IMR-90 (cell line): ENCODE results near the gene MLH3. TPM values are rescaled to one million over a fixed set of nuclear protein-coding genes. Genes with fewer than 3 reads are reported as not detected.

Experiments used
- ATAC-seq: fragments of 200-7000 bp; cut with Tn5 transposase; 2 replicates; pipeline ENCODE4 v1.9.1; 2020; ENCODE audit warnings: low read depth, mild to moderate bottlenecking, moderate library complexity
- BruUV-seq: library from RNA; stranded (reverse); fragments of 400-500 nt; replicated peaks from 2 replicates; lab custom pipeline; 2021; lab: Mats Ljungman, UMichigan
- CTCF ChIA-PET: fragments of 300-600 bp; formaldehyde crosslinking; extraction: SDS; loops from one replicate; lab custom pipeline; 2021; ENCODE audit warnings: antibody characterized with exemption; lab: Yijun Ruan, JAX
- POLR2A ChIA-PET: fragments of 300-600 bp; sonication (Branson Sonifier 250); formaldehyde crosslinking; loops from one replicate; lab custom pipeline; 2022; ENCODE audit warnings: antibody characterized with exemption; ENCODE audit not compliant: unreplicated experiment; lab: Charles Lee
- DNase-seq: peaks from one replicate; pipeline ENCODE4 v3.0.0; 2013
- H2AFZ ChIP-seq: replicated peaks from 2 replicates; pipeline ENCODE3; 2013; ENCODE audit warnings: low read length, mild to moderate bottlenecking; ENCODE audit not compliant: poor library complexity
- H2AK5ac ChIP-seq: 2 replicates; pipeline ENCODE4 v1.6.1; 2013; ENCODE audit warnings: low read depth, low read length, inconsistent platforms
- H2AK9ac ChIP-seq: replicated peaks from 2 replicates; pipeline ENCODE3; 2013; ENCODE audit warnings: mild to moderate bottlenecking, low read depth, low read length, moderate library complexity; ENCODE audit not compliant: poor library complexity
- H2BK120ac ChIP-seq: 2 replicates; pipeline ENCODE4 v1.6.1; 2013; ENCODE audit warnings: low read depth, low read length, inconsistent platforms
- H2BK15ac ChIP-seq: 3 replicates; pipeline ENCODE4 v1.6.1; 2013; ENCODE audit warnings: low read depth, low read length, inconsistent platforms
- H2BK20ac ChIP-seq: 2 replicates; pipeline ENCODE4 v1.6.1; 2013; ENCODE audit warnings: low read depth, mild to moderate bottlenecking, inconsistent platforms, low read length, moderate library complexity
- H2BK5ac ChIP-seq: 2 replicates; pipeline ENCODE4 v1.6.1; 2013; ENCODE audit warnings: mild to moderate bottlenecking, low read depth, low read length, inconsistent platforms; ENCODE audit not compliant: poor library complexity, severe bottlenecking
- H3K14ac ChIP-seq: replicated peaks from 2 replicates; pipeline ENCODE4 v1.6.1; 2013; ENCODE audit warnings: low read depth, low read length, inconsistent platforms
- H3K18ac ChIP-seq: 2 replicates; pipeline ENCODE4 v1.6.1; 2013; ENCODE audit warnings: low read depth, low read length, control low read depth
- H3K23ac ChIP-seq: 2 replicates; pipeline ENCODE4 v1.6.1; 2013; ENCODE audit warnings: low read depth, low read length, inconsistent platforms
- H3K27ac ChIP-seq: 2 replicates; pipeline ENCODE4 v1.5.1; 2013; ENCODE audit warnings: mild to moderate bottlenecking, control low read depth, low read length; ENCODE audit not compliant: insufficient read depth
- H3K27me3 ChIP-seq: 2 replicates; pipeline ENCODE4 v1.6.1; 2013; ENCODE audit warnings: low read length; ENCODE audit not compliant: control insufficient read depth, insufficient read depth
- H3K36me3 ChIP-seq: 2 replicates; pipeline ENCODE4 v1.6.1; 2013; ENCODE audit warnings: low read length, mixed read lengths; ENCODE audit not compliant: control insufficient read depth, insufficient read depth
- H3K4ac ChIP-seq: 2 replicates; pipeline ENCODE4 v1.6.1; 2013; ENCODE audit warnings: low read depth, low read length, inconsistent platforms
- H3K4me1 ChIP-seq: 2 replicates; pipeline ENCODE4 v1.6.1; 2013; ENCODE audit warnings: low read length, mixed read lengths; ENCODE audit not compliant: control insufficient read depth, insufficient read depth
- H3K4me2 ChIP-seq: 2 replicates; pipeline ENCODE4 v1.6.1; 2013; ENCODE audit warnings: low read depth, mild to moderate bottlenecking, control low read depth, low read length, moderate library complexity
- H3K4me3 ChIP-seq: 2 replicates; pipeline ENCODE4 v1.5.1; 2013; ENCODE audit warnings: low read depth, mild to moderate bottlenecking, control low read depth, low read length, moderate library complexity; ENCODE audit not compliant: insufficient read depth
- H3K56ac ChIP-seq: 2 replicates; pipeline ENCODE4 v1.6.1; 2013; ENCODE audit warnings: low read length, inconsistent platforms; ENCODE audit not compliant: insufficient read depth; ENCODE audit errors: extremely low read depth
- H3K79me1 ChIP-seq, 2 experiments: 2 replicates each; pipeline ENCODE4 v1.6.1; 2013; ENCODE audit warnings: low read length in 2 of 2, inconsistent platforms in 1 of 2, low read depth in 1 of 2
- H3K9ac ChIP-seq: 2 replicates; pipeline ENCODE4 v1.6.1; 2013; ENCODE audit warnings: low read depth, low read length, control low read depth
- H3K9me1 ChIP-seq: 2 replicates; pipeline ENCODE4 v1.6.1; 2013; ENCODE audit warnings: low read length, inconsistent platforms; ENCODE audit not compliant: insufficient read depth
- H3K9me3 ChIP-seq: 2 replicates; pipeline ENCODE4 v1.6.1; 2013; ENCODE audit warnings: low read length; ENCODE audit not compliant: control insufficient read depth, insufficient read depth
- H4K20me1 ChIP-seq: 2 replicates; pipeline ENCODE4 v1.6.1; 2013; ENCODE audit warnings: low read length, inconsistent platforms; ENCODE audit not compliant: insufficient read depth
- H4K5ac ChIP-seq: 2 replicates; pipeline ENCODE4 v1.6.1; 2013; ENCODE audit warnings: mild to moderate bottlenecking, low read depth, low read length, control low read depth
- H4K8ac ChIP-seq, 2 experiments: 2 replicates each; pipeline ENCODE4 v1.6.1; 2013; ENCODE audit warnings: low read depth in 2 of 2, low read length in 2 of 2, control low read depth in 1 of 2, inconsistent platforms in 1 of 2
- H4K91ac ChIP-seq: 2 replicates; pipeline ENCODE4 v1.6.1; 2013; ENCODE audit warnings: low read depth, low read length, inconsistent platforms; ENCODE audit not compliant: insufficient read depth
- CTCF ChIP-seq: conservative IDR thresholded peaks from 2 replicates; pipeline ENCODE4 v1.5.1; 2012; ENCODE audit warnings: mild to moderate bottlenecking, low read depth, low read length, improper control_type of control experiment
- MAFK ChIP-seq: IDR thresholded peaks from 2 replicates; pipeline ENCODE4 v1.6.1; 2012; ENCODE audit warnings: low read depth, low read length, improper control_type of control experiment
- RCOR1 ChIP-seq: IDR thresholded peaks from 2 replicates; pipeline ENCODE4 v1.6.1; 2012; ENCODE audit warnings: mild to moderate bottlenecking, low read length, improper control_type of control experiment; ENCODE audit not compliant: insufficient replicate concordance
- USF2 ChIP-seq: fragments of 150-350 bp; IDR thresholded peaks from 2 replicates; pipeline ENCODE4 v1.6.1; 2017; ENCODE audit warnings: mild to moderate bottlenecking, antibody characterized with exemption, low read length, low read depth
- WGBS, 2 experiments: methylation state at CpG; one replicate each; pipeline versions ENCODE4 v1.1.5 to v1.1.7; 2013; ENCODE audit warnings: missing lambda C conversion rate in 2 of 2; ENCODE audit not compliant: insufficient read length in 1 of 2; ENCODE audit errors: extremely low coverage in 2 of 2; 5-methylcytosine and 5-hydroxymethylcytosine counted together
- dilution Hi-C: fragments of 300-500 bp; cut with HindIII; formaldehyde crosslinking; loops from one replicate; pipeline ENCODE4 v1.14.3; 2018; ENCODE audit warnings: low sequenced_read_pairs; ENCODE audit not compliant: unreplicated experiment
- in situ Hi-C: fragments of 300-500 bp; cut with MboI; formaldehyde crosslinking; loops from 3 replicates; pipeline ENCODE4 v1.14.3; 2019; ENCODE audit warnings: low sequenced_read_pairs, inconsistent platforms, mixed read lengths
- intact Hi-C: fragments of 100-400 bp; cut with micrococcal nuclease; formaldehyde crosslinking; loops from 2 replicates; pipeline ENCODE4 v1.10.0; 2022
- polyA plus RNA-seq, 3 experiments: library from polyadenylated mRNA; depleted of rRNA; stranded (reverse); fragments of >200 nt; gene quantifications; 2 replicates each; pipeline ENCODE4 v1.2.3, GENCODE V29; 2012; ENCODE audit warnings: low replicate concordance in 1 of 3
- total RNA-seq: library from RNA; depleted of rRNA; stranded (reverse); fragments of >200 nt; gene quantifications from 2 replicates; pipeline ENCODE4 v1.2.3, GENCODE V29; 2012

The MLH3 gene
- total and polyA plus RNA-seq, 2 of the 4 experiments (the other 2 are of a cell fraction) = 5.6 to 14.7 TPM

- Histone ChIP-seq H4K91ac (no peak overlapping the region), H3K4me3 (no peak overlapping the region), H3K79me1 (no peaks in the 10 kb centered on the region), H4K8ac (no peak overlapping the region), H3K23ac (no peak overlapping the region), H2BK20ac (no peak overlapping the region), H3K4me1 (0 out of 2 replicates have a peak, but pooled peaks cover 2% of the 10 kb centered on the region), H3K27me3 (no peaks in the 10 kb centered on the region), H2AK5ac (no peak overlapping the region; the same call in 1 of the 2 replicates), H3K9me1 (peaks cover 6% of the 10 kb centered on the region; the same call in 1 of the 2 replicates), H2BK15ac (no peak overlapping the region), H3K4ac (no peak overlapping the region), H3K56ac (no peak overlapping the region), H3K14ac (no peak overlapping the region), H3K27ac (no peak overlapping the region), H3K4me2 (no peak overlapping the region), H3K18ac (no peak overlapping the region), H4K20me1 (no peaks in the 10 kb centered on the region), H2BK120ac (no peak overlapping the region), H2AFZ (no peak overlapping the region), H3K9ac (no peak overlapping the region), H2BK5ac (no peak overlapping the region), H4K5ac (no peak overlapping the region), H3K9me3 (no peaks in the 10 kb centered on the region), H3K36me3 (no peaks in the 10 kb centered on the region), H2AK9ac (no peak overlapping the region)
- ATAC-seq (peak; percentile 42; the same call in 1 of the 2 replicates), DNase-seq (peak; percentile 75)
- ChIA-PET POLR2A (no interaction called here), CTCF (interaction anchor here (0.6 kb wide), 1 partner anchor 104 kb away, joined by 3 read pairs; no protein-coding TSS in a partner anchor)
- TF ChIP-seq RCOR1 (peak; percentile 66), MAFK (no peak), USF2 (no peak), CTCF (no peak)
- no CpG with 5 or more reads among the region's 4 CpGs for WGBS, 2 experiments
- in situ Hi-C loops (no loop called here), intact Hi-C loops (no loop called here), dilution Hi-C loops (no loop called here)
- no TSS peak for BruUV-seq
Measured at GRCh38 chr14:74988131-74988530, 63.1 kb downstream of the MLH3 start.
